RCC 7860 (cell line): Measurements from ENCODE around the gene PLAAT2.
"Not testable (repeated sequence)": the region's sequence is repeated elsewhere in the genome, so short reads cannot be mapped to it uniquely, and the experiment has no call there.

ENCODE experiments used
- DNase-seq: peaks from one replicate; pipeline ENCODE4 v3.0.0-alpha.2; 2015; ENCODE audit warnings: low spot score
- FAIRE-seq: peaks from 2 replicates; lab custom pipeline; 2012; peaks lifted over from hg19 to GRCh38; lab: Jason Lieb, UNC

PLAAT2 gene

DNA sequence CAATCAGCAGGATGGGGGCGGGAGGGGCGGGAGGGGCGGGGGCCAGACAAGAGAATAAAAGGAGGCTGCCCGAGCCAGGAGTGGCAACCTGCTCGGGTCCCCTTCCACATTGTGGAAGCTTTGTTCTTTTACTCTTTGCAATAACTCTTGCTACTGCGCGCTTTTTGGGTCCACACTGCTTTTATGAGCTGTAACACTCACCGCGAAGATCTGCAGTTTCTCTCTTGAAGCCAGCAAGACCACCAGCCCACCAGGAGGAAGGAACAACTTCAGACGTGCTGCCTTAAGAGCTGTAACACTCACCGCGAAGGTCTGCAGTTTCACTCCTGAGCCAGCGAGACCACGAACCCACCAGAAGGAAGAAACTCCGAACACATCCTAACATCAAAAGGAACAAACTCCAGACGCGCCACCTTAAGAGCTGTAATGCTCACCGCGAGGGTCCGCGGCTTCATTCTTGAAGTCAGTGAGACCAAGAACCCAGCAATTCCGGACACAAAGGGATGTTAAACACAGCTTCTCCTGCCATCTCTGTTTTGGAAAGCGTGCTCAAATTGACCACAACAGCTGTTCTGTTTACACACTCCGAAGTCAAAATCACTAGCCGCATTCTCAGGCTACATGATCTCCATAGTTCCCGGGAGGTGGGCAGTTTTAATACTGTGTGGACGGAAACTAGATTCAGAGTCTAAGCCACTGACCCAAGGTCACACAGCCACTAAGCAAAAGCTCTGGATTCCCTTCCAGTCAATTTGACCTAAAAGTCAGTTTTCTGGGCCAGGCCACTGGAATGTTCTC lies 11.9 kb downstream of the PLAAT2 start:
- DNase-seq (no peak), FAIRE-seq (no peak)

DNA sequence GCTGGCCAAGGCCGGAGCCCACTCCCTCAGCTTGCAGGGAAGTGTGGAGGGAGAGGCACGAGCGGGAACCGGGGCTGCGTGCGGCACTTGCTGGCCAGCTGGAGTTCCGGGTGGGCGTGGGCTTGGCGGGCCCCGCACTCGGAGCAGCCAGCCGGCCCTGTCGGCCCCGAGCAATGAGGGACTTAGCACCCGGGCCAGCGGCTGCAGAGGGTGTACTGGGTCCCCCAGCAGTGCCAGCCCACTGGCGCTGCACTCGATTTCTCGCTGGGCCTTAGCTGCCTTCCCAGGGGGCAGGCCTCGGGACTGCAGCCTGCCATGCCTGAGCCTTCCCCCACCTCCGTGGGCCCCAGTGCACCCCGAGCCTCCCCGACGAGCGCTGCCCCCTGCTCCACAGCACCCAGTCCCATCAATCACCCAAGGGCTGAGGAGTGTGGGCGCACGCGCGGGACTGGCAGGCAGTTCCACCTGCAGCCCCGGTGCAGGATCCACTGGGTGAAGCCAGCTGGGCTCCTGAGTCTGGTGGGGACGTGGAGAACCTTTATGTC lies 13.0 kb downstream of the PLAAT2 start:
- DNase-seq, FAIRE-seq: not testable (repeated sequence)

DNA sequence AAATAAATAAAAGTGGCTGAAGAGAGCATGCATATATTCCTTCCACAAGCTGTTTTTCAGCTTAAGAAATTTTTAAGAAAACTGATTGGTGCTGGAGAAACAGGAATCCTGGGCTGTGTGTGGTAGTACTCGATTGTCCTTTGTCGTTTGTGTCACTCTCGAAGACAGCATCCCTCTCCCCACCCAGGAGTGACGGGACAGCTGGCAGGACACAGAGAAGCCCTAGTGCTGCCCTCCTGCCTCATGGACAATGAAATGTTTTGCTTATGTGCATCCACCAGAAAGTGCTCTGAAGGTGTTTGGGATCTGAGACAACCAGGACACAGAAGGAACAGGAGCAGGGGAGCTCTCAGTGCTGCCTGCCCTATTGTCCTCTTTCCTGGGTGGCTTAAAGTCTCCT lies 13.8 kb downstream of the PLAAT2 start:
- no peak for FAIRE-seq

DNA sequence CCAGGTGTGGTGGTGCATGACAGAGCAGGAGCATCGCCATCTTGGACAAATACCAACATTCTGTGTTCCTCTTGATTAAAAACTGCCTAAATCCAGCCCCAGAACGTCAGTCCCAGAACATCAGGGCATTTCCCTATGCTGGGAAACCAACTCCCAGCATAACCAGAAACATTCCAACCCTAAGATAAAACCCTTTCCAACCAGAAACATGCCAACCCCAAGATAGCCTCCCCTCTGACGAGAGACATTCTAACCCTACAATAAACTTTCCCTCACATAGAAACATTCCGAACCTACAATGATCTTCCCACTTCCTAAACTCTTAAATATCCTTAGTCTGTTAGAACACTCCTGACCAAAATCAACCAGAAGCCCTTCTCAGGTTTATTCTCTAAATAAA lies 15.0 kb downstream of the PLAAT2 start:
- no peak for DNase-seq
- no peak for FAIRE-seq

More for the DNA sequence above, 13.8 kb downstream of the PLAAT2 start:
- no peak for DNase-seq

DNA sequence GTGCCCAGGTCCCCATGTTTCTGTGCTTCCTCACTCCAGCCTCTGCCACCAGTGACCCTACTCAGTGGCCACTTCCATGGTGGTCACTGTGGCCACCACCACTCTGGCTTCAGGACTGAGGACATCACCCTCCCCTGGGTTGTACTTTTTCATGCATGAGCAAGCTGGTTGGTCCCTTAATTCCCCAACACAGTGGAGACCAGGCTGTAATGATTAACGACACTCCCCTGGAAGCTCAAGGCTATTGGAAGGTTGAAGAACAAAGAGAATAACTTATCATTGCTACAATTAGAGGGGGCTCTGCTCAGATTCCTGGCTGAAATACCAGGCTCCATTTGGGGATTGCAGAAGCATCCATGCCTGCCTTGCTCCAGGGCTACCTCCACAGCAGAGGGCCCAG lies 16.1 kb downstream of the PLAAT2 start:
- FAIRE-seq (no peak), DNase-seq (no peak)

DNA sequence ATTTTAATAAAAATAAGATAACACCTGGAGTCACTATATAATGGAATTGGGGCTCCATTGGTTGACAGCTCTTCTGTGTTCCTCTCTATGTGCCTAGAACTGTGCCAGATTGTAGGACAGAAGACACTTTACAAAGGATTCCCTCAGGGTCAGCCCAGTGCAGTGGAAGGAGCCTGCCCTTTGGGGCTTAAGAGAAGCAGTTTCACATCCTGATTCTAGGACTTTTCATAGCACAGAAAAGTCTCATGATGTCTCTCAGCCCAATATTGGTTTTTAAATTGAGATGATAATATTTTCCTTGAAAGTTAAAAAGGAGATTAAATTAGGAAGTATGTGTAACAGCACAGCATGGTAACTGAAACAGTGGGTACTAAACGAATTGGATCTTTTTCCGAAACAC lies 19.5 kb downstream of the PLAAT2 start:
- FAIRE-seq (no peak), DNase-seq (no peak)

DNA sequence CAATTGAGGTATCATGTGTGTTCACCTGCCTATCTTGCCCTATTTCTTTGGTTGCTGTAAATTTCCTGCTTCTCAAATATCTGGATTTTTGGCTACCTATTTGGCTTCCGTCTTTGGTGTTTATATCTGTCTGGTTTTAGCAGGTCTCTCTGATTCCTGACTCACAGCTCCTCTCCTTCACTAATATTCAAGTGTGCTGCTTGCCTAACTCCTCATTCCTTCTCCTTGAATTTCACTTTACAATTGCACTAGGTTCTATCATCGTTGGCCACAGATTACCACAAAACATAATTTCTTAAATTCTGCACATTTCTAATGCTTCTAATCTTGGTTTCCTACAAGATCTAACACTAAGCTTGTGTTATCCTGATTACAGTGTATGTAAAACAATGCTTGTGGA lies 20.7 kb downstream of the PLAAT2 start:
- not testable (repeated sequence) for FAIRE-seq, DNase-seq

DNA sequence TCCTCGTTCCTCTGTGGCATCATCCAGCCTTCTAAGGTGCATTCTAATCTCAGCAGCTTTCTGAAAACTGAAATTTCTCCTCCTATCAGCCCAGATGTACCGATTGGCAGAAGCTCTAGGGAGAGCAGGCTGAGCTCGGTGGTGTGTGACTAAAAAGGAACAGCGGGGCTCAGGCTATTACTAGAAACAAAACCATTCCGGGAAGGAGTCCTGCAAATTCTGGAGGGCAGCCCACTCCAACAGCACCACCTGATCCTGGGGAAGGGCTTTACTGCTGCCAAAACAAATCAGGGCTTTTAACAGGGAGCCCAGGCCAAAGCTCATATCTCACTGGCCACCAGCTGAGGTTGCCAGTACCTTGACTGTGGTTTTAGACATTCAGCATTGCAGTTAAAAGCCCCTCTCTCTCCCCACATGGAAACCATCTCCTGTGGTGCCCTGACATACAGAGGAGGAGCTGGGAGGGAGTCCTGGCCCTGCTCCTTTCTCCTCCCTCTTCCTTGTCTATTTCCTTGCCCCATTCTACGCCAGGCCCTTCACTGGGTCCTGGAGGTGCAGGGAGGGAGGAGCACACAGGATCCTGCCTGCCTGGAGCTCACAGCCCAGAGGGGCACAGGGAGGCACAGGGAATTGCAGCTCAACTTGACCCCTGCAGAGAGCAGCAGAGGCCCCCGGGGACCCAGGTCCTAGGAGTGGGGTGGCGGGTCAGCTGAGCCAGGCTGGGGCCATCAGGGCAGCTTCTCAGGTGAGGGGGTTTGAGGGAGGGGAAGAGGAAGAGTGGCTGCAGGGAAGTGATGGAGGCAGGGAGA lies 25.7 kb downstream of the PLAAT2 start:
- FAIRE-seq: no peak
- no peak for DNase-seq

DNA sequence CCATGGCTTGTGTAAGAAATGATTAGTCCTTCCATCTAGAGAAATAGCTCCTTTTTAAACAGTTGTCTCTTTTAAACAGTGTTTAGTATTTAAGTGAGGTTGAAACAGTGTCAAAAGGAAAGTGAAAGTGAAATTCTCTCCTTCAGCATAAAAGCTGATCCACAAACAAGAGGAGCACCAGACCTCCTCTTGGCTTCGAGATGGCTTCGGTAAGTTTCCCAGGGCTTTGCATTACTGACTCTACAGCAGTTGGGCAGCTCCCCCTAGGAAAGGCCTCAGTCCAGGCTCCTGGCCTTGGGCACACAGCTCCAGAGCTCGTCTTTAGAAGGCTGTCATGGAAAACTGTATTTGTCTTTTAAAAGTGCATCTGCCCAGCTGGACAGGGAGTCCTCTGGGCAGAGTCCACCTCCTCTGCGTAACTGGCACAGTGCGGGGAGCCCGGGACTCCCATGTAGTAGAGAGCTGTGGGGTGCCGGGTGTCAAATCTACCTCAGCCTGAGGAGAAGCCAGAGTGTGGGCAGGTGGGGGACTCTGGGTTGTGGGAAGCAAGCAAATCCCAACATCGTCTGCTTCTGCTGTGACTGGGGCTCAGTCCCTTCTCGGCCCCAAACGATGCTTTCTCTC lies 26.4 kb downstream of the PLAAT2 start, which contains the start of gene PLAAT4:
TSS of gene PLAAT4 (plus strand) at position 140 of the 624 bp plus-strand sequence. CDS start at position 201, 61 bp downstream.
- FAIRE-seq (no peak), DNase-seq (no peak)

DNA sequence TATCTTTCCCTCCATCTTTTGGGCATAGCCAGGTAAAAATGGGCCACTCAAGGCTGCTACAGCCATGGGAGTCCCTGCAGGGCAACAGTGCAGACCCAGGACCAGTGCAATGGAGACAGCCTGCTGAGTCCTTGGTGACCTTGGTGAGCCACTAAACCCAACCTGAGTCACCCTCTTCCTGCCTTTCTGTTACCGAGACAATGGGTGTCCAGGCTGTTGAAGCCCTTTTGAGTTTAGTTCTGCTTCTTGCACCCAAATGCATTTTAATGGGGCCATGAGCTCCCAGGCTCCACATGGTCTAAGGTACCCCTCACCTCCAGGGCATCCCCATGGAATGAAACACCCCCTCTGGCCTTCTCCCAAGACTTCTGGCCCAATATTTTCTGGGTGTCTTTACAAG lies 27.4 kb downstream of the PLAAT2 start:
- DNase-seq (no peak), FAIRE-seq (no peak)

DNA sequence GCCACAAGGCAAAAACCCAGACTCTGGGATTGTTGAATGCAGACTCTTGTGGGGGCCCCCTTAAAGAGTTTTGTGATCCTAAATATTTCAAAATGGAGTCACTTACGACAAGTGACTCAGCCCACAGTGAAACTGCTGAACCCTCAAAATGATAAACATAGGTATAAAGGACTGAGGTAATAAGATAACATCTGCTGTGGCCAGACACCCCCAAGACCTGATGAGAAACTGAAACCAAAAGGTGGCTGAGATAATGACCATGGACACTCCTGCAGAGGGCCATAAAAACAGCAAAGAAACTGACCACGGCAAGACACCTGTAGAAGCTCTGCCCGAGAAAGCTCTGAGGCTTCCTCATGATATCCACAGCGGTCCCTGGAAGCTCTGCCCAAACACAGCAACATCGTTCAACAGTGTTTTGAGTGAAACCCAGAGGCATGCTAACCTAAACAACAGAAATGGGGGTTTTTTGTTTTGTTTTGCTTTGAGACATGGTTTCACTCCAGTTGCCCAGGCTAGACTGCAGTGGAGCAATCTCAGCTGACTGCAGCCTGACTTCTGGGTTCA lies 28.2 kb downstream of the PLAAT2 start:
- no peak for DNase-seq

DNA sequence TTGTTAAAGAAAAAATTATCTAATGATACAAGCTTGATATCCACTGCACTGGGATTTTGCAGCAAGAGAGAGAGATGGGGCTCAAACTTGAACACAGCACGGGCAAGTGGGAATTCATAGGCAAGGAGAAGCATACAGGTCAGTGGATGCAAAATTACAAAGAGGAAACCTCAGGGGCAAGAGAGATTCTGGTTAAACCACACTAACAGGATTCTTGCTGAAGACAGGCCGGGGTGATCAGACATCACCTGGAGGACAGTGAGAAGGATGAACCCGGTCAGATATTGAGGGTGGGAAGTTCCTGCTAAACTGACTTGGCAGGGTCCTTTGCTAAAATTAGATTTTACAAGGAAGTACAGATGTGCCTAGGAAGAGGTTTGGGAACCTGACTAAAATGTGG lies 29.1 kb downstream of the PLAAT2 start:
- DNase-seq (no peak), FAIRE-seq (no peak)

More for the DNA sequence above, 28.2 kb downstream of the PLAAT2 start:
- no peak for FAIRE-seq

DNA sequence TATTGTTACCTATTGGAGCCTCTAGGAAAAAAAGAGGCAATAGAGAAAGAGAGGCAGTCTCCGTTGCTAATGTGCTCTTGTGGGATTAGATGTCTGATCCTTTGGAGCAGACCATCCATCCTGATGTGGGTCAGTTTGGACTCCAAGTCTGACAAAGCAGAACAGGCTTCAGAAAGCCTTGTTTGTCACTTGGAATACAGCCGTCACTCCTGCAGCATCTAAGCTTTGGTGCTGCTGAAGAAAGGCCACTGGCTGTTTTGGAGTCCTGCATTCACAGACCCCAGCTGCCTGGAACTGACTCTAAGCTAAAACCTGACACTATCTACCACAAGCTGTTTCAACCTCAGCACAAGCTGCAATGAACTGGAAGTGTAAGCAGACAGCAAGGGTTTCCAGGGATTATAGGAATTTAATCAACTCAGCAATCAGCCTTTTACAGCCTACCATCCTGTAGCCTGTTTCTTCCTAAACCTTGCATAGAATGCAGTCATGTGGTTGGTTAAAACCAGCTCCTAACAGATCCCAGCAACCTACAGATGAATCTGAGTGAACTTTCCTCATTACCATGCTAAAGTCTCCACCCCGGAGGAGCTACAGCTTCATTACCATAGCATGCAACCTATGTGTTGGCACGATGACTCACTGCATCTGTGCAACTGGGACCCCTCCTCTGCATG lies 30.2 kb downstream of the PLAAT2 start:
- no peak for DNase-seq
- no peak for FAIRE-seq

DNA sequence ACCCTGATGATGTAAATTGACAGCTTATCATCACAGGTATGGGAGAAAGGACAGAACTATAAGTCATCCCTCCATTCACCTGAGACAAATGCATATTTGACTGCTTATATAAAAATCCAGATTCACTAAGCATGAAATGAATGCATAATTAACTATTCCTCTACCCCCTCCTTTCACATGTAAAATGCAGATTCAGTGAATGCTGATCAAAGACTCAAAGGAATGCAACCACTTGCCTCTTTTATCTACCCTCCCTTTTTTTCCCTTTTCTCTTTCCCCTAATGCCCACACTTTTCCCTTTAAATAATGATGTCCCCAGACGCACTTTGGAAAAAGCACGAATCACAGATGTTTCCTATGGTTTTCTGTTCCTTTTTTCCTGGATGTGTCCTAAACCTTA lies 31.1 kb downstream of the PLAAT2 start:
- no peak for FAIRE-seq

DNA sequence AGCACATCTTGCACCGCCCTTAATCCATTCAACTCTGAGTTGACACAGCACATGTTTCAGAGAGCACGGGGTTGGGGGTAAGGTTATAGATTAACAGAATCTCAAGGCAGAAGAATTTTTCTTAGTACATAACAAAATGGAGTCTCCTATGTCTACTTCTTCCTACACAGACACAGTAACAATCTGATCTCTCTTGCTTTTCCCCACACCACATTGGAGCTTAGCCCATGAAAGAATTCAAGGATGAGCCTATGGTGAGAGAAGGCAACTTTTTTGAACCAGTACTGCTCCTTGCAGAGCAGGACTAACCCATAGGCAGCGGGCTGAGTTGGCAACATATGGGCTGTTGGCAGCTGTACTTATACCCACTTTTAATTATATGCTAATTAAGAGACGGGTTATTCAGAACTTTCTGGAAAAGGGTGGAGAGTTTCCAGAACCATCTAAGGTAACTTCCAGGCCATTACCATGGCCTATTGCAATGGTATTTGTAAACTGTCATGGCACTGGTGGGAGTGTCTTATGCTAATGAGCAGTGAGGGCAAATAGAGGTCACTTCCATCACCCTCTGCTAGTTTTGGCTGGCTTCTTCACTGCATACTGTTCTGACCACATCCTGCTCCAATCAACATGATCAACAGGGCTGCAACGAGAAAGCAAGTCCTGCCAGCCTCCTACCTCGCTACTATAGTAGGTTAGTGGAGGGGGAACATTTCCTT lies 31.9 kb downstream of the PLAAT2 start:
- FAIRE-seq (peak; percentile 55), DNase-seq (peak; percentile 62)

More for the DNA sequence above, 31.1 kb downstream of the PLAAT2 start:
- no peak for DNase-seq

DNA sequence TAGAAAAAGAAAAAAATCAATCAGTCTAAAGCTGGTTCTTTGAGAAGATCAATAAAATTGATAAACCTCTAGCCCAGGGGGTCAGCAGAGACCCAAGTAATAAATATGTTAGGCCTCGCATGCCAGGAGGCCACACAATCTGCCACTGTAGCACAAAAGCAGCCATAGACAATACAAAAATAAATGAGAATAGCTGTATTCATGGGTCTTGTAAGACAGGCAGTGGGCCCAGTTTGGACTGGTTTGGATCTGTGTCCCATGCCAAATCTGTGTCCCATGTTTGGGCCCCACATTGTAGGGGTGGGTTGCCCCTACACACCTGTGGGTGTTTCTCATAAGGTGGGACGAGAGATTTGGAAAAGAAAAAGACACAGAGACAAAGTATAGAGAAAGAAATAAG lies 33.2 kb downstream of the PLAAT2 start:
- no peak for DNase-seq
- FAIRE-seq: no peak

DNA sequence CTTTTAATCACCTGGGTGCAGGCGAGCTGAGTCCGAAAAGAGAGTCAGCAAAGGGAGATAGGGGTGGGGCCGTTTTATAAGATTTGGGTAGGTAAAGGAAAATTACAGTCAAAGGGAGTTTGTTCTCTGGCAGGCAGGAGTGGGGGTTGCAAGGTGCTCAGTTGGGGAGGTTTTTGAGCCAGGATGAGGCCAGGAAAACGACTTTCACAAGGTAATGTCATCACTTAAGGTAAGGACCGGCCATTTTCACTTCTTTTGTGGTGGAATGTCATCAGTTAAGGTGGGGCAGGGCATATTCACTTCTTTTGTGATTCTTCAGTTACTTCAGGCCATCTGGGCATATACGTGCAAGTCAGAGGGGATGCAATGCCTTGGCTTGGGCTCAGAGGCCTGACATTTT lies 33.8 kb downstream of the PLAAT2 start:
- not testable (repeated sequence) for DNase-seq

DNA sequence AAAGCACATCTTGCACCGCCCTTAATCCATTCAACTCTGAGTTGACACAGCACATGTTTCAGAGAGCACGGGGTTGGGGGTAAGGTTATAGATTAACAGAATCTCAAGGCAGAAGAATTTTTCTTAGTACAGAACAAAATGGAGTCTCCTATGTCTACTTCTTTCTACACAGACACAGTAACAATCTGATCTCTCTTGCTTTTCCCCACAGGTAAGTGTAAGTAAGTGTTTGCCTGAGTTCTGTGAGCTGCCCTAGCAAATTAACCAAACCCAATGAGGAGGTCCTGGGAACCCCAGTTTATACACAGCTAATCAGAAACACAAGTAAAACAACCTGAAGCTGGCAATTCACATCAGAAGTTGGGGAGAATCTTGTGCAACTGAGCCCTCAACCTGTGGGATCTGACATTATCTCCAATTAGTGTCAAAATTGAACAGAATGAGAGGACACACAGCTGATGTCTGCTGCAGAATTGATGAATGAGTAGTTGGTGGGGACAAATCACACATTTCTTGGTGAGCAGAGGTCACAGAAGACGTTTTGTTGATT lies 34.4 kb downstream of the PLAAT2 start:
- FAIRE-seq, DNase-seq: not testable (repeated sequence)

More for the DNA sequence above, 33.8 kb downstream of the PLAAT2 start:
- not testable (repeated sequence) for FAIRE-seq

DNA sequence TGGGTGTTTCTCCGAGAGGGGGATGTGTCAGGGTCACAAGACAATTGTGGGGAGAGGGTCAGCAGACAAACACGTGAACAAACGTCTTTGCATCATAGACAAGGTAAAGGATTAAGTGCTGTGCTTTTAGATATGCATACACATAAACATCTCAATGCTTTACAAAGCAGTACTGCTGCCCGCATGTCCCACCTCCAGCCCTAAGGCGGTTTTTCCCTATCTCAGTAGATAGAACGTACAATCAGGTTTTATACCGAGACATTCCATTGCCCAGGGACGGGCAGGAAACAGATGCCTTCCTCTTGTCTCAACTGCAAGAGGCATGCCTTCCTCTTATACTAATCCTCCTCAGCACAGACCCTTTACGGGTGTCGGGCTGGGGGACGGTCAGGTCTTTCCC lies 35.0 kb downstream of the PLAAT2 start:
- not testable (repeated sequence) for DNase-seq, FAIRE-seq
